DMS114 treated with DMSO at 0.1 percent for 48 hours (cell line): ENCODE measurements around the gene KCNH5.
"Not testable (repeated sequence)": the region's sequence is repeated elsewhere in the genome, so short reads cannot be mapped to it uniquely, and the experiment has no call there.

ENCODE experiments used
- DNase-seq: peaks from one replicate; lab custom pipeline; 2025; ENCODE audit not compliant: unreplicated experiment; lab: John Stamatoyannopoulos, UW

The KCNH5 gene

GRCh38 chr14:62759796-62760195, 285.5 kb downstream of the KCNH5 start:
- DNase-seq = no peak

- not testable (repeated sequence) for DNase-seq
These were observed 298.4 kb downstream of the KCNH5 start for GRCh38 chr14:62746881-62747280.

DNA sequence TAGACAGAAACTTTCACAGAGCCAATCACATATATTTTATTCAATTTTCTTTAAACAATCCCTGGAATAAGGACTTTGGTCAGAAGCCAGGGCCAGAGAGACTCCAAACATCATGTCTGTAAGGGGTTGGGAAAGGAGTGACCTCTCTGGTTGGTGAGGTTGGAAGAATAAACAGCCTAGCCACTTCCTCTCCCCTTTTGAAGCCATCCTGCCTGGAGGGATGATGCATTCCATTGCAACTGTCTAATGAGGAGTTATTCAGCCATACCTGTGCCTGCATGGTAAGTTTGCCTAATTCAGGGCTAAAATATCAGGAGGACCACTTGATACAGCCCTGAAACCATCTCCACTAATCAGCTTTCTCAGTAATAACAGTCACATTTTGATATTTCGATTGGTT, 299.8 kb downstream of the KCNH5 start:
- no peak for DNase-seq

DNA sequence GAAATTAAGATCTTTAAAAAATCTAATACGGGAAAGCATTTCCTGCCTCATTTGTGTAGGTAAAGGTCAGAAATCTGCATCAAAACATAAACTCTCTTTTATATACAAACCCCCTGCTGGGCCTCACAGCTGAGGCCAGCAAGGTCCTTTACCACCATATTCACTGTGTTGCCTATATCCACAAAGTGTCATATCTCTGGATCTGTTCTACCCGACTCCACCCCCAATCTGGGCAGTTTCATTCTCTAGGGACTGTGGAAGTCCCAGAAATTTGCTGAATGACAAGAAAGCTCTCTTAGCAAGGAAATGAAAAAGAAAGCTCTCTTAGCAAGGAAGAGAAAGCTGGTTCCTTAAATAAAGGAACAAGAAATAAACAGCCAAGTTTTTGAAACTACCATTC, 301.7 kb downstream of the KCNH5 start:
- DNase-seq = no peak

GRCh38 chr14:62743118-62743517, 302.1 kb downstream of the KCNH5 start:
- DNase-seq = no peak

DNA sequence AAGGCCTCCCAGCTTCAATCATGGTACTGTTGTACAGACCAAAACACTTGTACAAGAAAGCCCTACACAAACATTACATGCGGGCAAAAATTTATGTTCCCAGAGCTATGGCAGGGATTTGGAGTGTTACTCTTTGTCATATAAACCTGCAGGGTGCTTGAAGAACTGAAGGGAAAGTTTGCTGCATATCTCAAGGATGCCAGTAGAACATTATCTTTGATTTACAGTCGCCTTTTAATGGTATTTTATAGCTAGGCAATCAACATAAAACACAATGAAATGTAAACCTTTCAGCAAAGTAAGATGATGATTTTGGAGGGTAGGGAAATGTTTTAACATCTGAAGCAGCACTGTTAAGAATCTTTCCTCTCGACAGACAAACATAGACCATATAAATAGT, 305.6 kb downstream of the KCNH5 start:
- no peak for DNase-seq

GRCh38 chr14:62736048-62737043, 308.9 kb downstream of the KCNH5 start:
- no peak for DNase-seq

GRCh38 chr14:62734831-62735230, 310.4 kb downstream of the KCNH5 start:
- no peak for DNase-seq

DNA sequence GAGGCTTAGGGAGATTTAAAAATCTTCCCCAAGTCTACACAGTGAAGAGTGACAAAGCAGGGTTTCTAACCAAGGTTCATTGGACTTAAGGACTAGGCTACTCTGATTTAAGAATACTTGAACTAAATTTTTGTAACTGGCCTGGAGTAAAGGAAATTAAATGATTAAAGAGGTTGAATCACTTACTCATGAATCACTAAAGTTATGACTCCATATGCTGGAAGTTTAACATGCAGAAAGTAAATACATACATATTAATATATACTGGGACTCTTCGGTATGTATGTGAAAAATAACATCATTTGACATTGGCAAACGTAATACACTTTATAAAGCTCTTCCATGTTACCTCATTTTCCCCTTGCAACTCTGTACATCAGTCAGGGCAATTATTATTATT, 322.9 kb downstream of the KCNH5 start:
- no peak for DNase-seq

GRCh38 chr14:62718629-62719028, 326.6 kb downstream of the KCNH5 start:
- no peak for DNase-seq

GRCh38 chr14:62711351-62712023, 333.8 kb downstream of the KCNH5 start:
- DNase-seq = no peak

DNA sequence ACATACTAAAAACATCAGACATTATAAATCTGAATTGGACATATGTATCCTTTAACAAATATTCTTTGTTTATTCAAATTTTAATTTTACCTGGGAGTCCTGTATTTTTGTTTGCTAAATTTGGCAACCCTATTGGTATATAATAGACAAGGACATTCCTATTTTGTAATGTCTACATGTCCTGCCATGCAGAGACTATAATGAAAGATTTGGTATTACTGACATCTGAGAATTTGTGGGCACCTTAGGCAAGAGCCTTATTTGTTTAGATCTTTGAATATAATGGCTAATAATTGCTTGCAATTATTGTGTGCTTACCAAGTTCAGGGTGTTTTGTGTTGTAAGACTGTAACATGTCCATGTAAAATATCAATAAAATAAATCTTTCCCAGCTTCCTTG, 334.4 kb downstream of the KCNH5 start:
- no peak for DNase-seq

DNA sequence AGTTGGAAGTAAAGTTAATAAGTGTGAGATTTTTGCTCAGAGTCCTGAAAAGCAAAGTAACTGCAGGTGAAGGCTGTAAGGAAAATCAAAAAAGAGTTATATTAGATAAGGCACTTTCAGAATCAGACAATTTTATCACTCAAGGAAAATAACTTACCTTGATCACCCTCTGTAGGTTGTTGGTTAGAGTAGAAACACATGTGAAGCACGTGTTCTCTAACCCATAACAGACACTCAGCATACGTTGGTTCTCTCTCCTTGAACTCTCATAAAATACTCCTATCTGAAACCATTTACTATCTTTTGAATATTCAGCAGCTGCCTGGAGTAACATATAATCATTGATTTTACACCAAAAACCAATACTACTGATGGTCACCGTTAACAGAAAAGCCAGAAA, 335.5 kb downstream of the KCNH5 start:
- no peak for DNase-seq

- no peak for DNase-seq
These were observed 339.0 kb downstream of the KCNH5 start for GRCh38 chr14:62706217-62706616.

GRCh38 chr14:62697461-62697860, 347.8 kb downstream of the KCNH5 start:
- DNase-seq = no peak

DNA sequence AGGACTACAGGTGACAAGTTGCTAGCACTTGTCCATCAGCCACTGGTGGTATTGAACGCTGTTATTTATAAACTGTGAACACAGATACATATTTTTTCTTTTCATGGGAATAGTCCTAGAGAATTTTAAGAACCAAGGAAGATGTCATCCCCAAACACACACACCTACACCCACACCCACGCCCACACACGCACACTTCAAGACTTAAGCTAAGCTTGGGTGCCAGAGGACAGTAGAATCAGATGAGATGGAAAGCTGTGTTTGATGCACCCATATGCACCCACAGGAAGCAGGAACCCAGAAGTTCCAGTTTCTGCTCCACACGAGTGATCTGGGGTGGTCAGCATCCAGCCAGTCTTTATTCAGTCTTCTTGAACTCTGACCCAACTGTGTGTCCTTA, 348.3 kb downstream of the KCNH5 start:
- no peak for DNase-seq

GRCh38 chr14:62696331-62696924, 348.8 kb downstream of the KCNH5 start:
- DNase-seq = no peak

GRCh38 chr14:62694075-62694474, 351.2 kb downstream of the KCNH5 start:
- DNase-seq = no peak

- DNase-seq = no peak
These were observed 352.7 kb downstream of the KCNH5 start for GRCh38 chr14:62692490-62693106.

- no peak for DNase-seq
These were observed 353.4 kb downstream of the KCNH5 start for GRCh38 chr14:62691647-62692489.
